NCI-H187 (cell line): ENCODE results near the gene UFSP2.

Experiments used
- DNase-seq, 2 experiments: peaks; one replicate each; lab custom pipeline; 2025; lab: John Stamatoyannopoulos, UW

UFSP2 gene

DNA sequence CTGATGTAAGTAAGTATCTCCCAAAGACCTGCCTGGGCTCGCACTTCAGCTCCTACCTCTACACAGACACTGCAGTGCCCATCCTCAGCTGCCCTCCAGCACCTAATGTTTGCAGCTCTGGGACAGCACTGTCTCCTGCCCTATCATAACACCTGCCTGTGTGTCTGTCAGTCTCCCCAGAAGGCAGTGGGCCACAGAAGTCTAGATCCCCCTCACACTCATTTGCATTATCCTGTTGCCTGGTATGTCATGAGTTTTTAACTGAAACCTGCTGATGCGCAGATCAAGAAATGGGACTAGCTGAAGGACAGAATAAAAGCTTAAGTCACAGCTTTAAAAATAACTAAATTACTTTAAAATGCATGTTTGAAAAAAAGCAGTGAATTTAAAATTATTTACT, 73.0 kb downstream of the UFSP2 start:
- DNase-seq, result no peak

DNA sequence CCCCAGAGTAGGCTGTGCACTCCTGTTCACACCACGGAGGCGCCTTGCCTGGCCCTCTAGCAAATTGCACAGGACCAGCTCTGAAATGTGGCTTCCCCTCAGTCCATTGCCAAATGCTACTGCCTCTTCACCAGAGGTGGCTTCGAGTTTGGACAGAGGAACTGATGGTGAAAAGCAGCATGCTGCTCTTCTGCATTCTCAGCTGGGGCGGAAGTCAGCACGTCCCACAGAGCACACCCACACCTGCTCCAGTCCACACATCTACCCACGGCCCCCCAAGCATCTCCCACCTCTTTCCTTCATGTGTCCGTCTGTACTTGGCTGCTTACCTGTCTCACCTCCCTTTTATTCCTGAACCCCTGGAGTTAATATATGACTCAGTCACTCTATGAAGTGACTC, 73.6 kb downstream of the UFSP2 start:
- no peak for DNase-seq

DNA sequence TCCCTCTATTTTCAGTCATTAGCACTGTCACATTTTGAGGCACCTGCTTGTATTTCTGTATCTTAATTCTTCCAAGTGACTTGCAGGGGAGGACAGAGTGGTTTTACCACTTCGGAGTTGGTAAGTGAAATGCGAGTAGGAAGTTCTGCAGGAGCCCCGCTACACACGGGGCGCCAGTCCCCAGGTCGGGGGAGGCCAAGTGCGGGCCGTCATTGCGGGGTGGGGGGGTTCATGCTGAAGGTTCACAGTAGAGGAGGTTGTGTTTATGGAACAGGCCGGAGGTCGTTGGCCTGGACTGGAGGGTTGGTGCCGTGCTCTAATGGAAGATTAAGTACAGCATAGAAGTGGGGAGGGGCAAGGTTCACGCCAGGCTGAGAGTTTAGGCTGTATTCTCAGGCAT, 74.1 kb downstream of the UFSP2 start:
- DNase-seq, result no peak
